ENCODE measurements around the gene WWC1. TPM values are rescaled to one million over a fixed set of nuclear protein-coding genes. Genes with fewer than 3 reads are reported as not detected.
A peak's percentile ranks its signal among the peaks of the same experiment; 100 is the strongest.

WWC1 gene
- total RNA-seq, 1 donor from 2014 or later = 0.51 TPM

DNA sequence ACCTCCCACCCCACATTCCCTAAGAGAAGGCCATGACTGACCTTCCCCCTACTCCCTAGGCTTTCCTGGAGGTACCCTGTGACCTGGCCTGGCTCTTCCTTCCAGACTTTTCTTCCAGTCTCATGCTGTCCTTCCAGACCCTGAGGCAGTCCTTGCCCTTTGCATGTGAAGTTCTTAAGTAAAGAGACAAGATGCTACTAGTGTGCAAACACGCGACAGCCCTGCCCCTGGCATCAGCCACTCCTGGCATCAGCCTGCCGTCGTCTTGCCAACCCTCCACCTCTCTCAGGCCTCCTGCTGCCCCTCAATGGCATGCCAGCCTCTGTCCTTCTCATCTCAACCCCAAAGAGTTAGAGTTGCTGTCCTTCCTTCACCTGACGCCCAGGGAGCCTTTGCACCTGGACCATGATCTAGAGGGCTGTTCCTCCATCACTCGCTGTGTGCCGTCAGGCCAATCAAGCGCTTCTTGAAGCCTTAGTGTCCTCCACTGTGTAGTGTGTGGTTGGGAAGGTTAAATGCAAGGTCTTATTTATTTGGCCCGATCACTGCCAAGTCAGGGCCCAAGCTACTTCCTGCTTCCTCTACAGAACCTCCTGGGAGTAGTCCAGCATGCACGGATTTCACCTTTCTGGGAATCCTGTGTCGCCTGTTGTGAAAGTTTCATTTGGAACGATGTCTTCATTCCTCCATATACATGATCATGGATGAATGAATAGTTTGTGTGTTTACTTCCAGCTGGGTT lies 61.9 kb downstream of the WWC1 start:
- peak; percentile 44 for DNase-seq (ENCODE audit: low spot score)
- intact Hi-C loops (cut with DNase I) = no loop called here

DNA sequence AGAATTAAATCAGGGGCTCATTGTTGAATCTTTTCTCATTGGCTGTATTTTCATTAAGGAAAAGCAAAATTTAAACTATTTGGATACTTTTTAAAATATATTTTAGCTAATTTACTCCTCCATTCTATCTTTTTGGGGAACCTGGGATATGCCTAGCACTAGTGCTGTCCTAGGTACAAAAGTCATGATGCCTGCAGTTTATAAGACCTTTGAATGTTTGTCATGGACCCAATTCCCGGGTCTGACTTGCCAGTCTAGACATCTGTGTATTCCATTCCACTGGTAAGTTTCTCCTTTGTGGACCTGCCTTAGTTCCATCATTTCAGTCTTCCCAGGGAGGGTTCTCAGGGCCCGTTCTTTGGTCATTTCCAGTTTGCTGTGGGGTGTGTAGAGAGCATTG lies 63.0 kb downstream of the WWC1 start:
- intact Hi-C loops (cut with DNase I) = no loop called here
- peak; percentile 17 for DNase-seq (ENCODE audit: low spot score)

- no peak for DNase-seq (ENCODE audit: low spot score)
- intact Hi-C loops (cut with DNase I) = no loop called here
These were observed 64.7 kb downstream of the WWC1 start for GRCh38 chr5:168356171-168356570.

DNA sequence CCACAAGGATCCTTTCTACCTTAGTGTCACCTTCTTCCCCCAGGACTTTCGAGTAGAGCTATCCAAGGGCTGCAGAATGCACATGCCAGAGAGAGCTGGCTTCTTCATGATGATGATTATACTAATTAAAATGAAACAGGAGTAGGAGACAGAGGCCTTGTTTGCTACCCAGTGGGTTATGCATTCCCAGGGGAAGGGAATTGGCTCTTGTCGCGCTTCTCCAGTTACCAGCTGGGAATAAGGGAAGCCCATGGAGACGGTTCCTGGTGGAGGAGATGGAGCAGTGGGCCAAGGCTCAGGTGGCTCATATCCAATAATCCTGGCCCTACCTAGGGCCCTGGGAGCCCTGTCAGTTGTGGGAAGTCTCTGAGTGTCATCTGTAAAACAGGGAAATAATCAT lies 65.1 kb downstream of the WWC1 start:
- intact Hi-C loops (cut with DNase I) = no loop called here
- DNase-seq (ENCODE audit: low spot score) = no peak

DNA sequence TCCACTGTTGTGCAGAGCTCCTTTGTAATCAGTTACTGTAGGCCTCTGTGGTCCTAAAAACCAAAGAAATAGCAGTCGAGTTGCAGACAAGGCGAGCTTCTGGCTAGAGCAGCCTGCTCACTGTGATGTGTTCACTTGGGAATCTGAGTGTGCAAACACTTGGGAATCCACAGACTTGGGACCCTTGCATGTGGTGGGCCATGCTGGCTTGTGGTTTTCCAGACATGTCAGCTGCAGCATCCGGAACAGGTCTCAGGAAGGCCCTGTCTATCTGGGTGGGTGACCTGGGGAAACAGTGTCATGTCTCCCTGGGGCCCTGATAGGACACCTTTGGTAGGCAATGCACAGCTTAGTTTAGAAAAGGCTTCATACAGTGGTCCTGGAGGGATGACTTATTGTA lies 66.4 kb downstream of the WWC1 start:
- no peak for DNase-seq (ENCODE audit: low spot score)
- intact Hi-C loops (cut with DNase I) = no loop called here

GRCh38 chr5:168359820-168360460 lies 68.5 kb downstream of the WWC1 start:
- intact Hi-C loops (cut with DNase I) = no loop called here
- no peak for DNase-seq (ENCODE audit: low spot score)

GRCh38 chr5:168360521-168361285 lies 69.3 kb downstream of the WWC1 start:
- no peak for DNase-seq (ENCODE audit: low spot score)

DNA sequence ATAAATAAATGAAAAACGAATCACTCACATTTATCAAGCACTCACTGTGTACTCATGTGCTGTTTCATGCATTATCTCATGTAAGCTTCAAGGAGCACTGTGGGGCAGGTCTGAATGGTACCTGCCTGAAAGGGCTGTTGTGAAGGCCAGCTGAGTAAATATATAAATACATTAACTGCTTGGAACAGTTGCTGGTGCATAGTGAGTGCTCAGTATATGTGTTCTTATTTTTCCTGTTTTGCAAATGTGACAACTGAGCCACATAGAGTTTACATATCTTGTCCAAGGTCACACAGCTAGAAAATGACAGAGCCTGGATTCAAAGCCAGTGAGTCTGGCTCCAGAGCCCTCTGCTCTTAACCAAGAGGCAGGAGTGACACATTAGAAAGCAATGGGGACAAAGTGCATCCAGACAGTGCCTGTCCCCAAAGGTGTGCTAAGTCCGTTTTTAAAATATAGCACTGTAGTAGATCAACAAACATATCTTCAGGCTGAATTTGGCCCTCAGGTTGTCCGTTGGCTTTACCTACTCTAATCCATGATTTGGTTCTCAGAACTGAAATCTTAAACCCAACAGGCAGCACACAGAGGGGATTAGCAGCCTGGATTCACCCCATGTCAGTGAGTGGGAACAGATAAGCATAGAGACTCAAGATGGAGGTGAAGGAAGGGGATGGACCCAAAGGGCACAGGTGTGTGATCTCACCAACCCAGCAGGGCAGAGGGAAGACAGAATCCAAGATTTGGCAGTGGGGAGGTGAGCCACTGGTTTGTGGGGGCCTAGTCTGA lies 70.8 kb downstream of the WWC1 start:
- intact Hi-C loops (cut with DNase I) = no loop called here
- DNase-seq (ENCODE audit: low spot score) = no peak

More at GRCh38 chr5:168360521-168361285, 69.3 kb downstream of the WWC1 start:
- intact Hi-C loops (cut with DNase I) = no loop called here

DNA sequence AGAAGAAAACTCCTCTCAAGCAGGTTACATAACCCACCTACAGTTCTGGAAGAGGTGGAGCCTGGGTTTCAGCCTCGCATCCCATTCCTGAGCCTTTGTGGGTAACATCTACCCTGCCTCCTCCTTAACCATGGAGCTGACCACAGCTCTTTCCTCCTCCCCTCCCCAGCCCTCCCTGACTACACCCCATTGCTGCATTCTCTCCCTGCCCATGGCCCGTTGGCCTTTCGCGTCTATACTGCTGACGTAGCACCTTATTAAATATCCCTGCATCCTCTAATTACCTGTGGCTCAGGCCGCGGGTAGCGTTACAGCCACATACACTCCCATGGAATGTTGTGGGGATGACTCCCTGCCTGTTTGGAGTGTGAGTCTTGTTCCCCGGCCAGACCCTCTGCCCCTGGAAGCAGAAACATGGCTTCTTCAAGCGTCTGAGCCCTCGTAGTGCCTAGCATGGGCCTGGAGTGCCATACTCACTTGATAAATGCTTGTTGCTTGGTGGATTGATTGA lies 72.8 kb downstream of the WWC1 start:
- intact Hi-C loops (cut with DNase I) = no loop called here
- no peak for DNase-seq (ENCODE audit: low spot score)

DNA sequence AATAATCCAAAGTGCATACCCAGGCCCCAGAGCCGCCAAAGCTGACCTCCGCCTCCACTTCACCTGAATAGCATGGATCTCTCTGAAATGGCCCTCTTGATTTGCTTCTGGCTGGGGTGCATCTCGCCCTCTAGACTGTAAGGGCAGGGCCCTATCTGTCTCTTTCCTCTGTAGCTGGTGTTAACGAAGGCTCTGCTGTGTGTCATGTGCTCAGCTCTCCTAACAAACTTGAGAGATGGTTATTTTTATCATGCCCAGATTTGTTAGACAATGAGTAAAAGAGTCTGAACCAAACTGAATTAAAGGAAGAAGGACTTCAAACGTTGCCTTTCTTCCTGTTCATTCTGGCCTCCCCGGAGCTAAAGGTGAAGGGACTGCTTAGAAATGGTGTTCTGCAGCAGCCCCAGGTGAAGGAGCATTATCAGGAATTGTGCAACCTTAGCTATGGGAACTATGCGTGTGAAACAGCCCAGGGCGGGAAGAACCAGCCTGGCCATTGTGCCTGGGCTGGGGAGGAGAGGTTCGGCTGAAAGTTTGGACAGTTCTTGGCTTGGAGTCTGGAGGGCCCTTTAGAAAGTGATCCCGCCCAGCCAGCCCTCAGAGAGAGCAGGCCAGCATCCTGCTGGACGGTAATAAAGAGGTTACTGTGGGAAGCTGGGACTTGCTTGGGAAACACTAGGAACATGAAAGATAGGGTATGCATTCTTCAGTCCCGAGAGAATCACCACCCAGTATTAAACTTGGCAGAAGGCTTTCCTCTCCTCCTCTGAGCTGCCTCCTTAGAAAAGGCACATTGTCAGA lies 73.5 kb downstream of the WWC1 start:
- no peak for DNase-seq (ENCODE audit: low spot score)
- intact Hi-C loops (cut with DNase I) = no loop called here

DNA sequence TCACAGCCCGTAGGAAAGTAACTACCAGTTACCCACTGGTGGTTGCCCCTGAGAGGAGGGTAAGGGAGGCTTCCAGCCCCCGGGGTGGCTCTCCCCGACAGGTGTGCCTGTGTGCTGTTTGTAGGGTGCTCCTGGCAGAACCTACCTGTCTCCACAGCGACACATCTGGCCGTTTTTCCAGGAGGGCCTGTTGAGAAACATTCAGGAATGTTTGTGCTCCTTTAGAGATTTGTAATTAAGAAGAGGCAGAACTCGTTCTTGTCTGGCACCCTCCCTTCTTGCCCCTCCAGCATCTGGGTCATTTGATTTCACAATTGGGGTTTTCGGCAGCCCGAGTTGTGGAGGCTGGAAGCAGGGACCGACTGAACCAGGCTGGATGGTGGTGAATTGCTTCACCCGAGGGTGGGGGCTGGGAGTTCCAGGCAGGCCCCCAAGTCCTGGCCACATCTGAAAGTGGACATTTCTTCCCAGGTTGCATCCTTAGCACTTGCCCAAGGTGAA lies 74.2 kb downstream of the WWC1 start:
- DNase-seq (ENCODE audit: low spot score) = no peak
- intact Hi-C loops (cut with DNase I) = no loop called here

DNA sequence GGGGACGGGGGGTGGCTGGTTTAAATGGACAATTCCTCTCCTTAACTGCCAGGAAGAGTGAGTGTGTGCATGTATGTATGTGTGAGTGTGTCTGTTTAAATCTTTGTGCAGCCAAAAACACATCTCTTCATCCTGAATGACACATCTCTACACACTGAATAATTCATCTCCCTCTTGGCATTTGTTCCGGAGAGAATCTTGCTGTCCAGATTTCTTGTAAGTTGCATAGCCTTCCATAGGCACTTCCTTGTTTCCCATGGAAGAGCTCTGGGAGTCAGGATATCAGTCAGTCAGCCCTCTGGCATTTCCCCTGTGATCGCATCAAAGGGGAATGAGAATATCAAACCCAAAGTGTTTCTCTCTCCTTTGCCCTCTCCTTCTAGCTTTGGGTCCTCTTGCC lies 74.7 kb downstream of the WWC1 start:
- no peak for DNase-seq (ENCODE audit: low spot score)
- intact Hi-C loops (cut with DNase I) = no loop called here

DNA sequence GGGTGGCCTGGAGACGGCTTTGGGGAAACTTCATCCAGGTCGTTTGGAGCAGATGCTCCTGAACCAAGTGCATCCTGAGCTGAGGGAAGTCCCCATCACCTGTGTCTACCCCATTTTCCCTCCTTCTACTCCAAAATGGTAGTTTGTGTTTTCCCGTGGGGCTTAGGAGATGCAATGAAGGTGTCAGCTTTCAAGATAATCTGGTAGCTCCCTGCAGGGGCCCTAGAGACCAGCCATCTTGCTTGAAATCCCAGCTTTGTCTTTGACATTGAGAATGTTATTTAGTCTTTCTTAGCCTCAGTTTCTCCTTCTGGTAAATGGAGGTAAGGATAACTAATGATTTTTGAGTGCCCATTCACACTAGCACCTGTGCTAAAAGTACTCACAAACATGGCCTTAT lies 77.4 kb downstream of the WWC1 start:
- DNase-seq (ENCODE audit: low spot score) = no peak
- intact Hi-C loops (cut with DNase I) = no loop called here

- DNase-seq (ENCODE audit: low spot score) = no peak
- intact Hi-C loops (cut with DNase I) = no loop called here
These were observed 79.4 kb downstream of the WWC1 start for GRCh38 chr5:168370831-168371230.

DNA sequence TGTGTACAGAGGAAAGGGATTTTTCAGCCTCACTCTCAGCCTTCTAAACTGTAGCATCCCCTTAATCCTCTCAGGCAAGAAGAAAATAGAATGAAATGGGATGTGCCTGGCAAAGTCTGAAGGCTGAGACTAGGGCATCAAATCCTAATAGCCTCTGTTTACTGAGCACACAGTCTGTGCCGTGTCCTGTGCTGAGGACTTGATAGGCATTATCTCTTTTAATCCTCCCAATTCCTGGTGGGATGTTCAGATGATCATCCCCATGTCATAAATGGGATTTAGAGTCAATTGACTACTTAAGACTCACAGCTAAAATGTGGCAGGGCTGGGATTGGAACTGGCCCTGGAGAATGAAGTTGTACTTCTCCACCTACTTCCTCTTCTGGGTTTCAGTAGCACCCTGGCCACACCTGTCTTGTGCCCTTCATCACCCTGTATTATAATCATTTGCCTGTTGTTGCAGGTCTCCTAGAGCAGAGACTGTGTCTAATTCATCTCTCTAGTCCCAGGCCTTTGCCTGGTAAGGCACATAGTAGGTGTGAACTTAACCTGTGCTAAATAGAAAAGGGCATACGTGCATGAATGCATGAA lies 81.0 kb downstream of the WWC1 start:
- no peak for DNase-seq (ENCODE audit: low spot score)
- intact Hi-C loops (cut with DNase I) = no loop called here

- intact Hi-C loops (cut with DNase I) = no loop called here
- no peak for DNase-seq (ENCODE audit: low spot score)
These were observed 83.1 kb downstream of the WWC1 start for GRCh38 chr5:168374532-168374931.

GRCh38 chr5:168375214-168375613 lies 83.8 kb downstream of the WWC1 start:
- intact Hi-C loops (cut with DNase I) = no loop called here
- DNase-seq (ENCODE audit: low spot score) = no peak

DNA sequence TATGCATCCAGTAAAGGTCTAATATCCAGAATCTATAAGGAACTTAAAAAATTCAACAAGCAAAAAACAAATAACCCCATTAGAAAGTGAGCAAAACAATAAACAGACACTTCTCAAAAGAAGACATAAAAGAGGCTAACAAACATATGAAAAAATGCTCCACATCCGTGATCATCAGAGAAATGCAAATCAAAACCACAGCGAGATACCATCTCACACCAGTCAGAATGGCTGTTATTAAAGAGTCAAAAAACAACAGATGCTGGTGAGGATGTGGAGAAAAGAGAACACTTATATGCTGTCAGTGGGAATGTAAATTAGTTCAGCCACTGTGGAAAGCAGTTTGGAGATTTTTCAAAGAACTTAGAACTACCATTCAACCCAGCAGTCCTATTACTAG lies 86.1 kb downstream of the WWC1 start:
- DNase-seq (ENCODE audit: low spot score) = no peak
- intact Hi-C loops (cut with DNase I) = no loop called here

Measured in cardiac septum (tissue), 1 donor.